PC-9 (cell line): ENCODE results near the gene DPP9. TPM values are rescaled to one million over a fixed set of nuclear protein-coding genes. Genes with fewer than 3 reads are reported as not detected.

Experiments
- BruUV-seq: library from RNA; stranded (reverse); fragments of 400-500 nt; replicated peaks from 2 replicates; lab custom pipeline; 2021; lab: Mats Ljungman, UMichigan
- CTCF ChIA-PET: fragments of 300-600 bp; sonication (Branson Sonifier 250); formaldehyde crosslinking; loops from one replicate; lab custom pipeline; 2022; ENCODE audit warnings: antibody characterized with exemption; lab: Charles Lee
- POLR2A ChIA-PET: fragments of 300-600 bp; sonication (Branson Sonifier 250); formaldehyde crosslinking; loops from one replicate; lab custom pipeline; 2022; ENCODE audit warnings: antibody characterized with exemption; ENCODE audit not compliant: unreplicated experiment; lab: Charles Lee
- DNase-seq, 2 experiments: peaks; one replicate each; pipeline versions ENCODE4 v3.0.0 to v3.0.0-alpha.2; 2015 to 2022; ENCODE audit warnings: mixed read lengths in 1 of 2
- H2AFZ ChIP-seq: fragments of 200-600 bp; sonication (generic); 2 replicates; pipeline ENCODE4 v1.8.1; 2017; ENCODE audit warnings: antibody characterized with exemption
- H3F3A ChIP-seq: fragments of 200-600 bp; sonication (generic); 2 replicates; pipeline ENCODE4 v1.8.1; 2017; ENCODE audit warnings: antibody characterized with exemption, mild to moderate bottlenecking, low read depth; ENCODE audit not compliant: insufficient read depth
- H3K27ac ChIP-seq: fragments of 200-600 bp; sonication (generic); 2 replicates; pipeline ENCODE4 v1.6.1; 2016; ENCODE audit warnings: mixed run types
- H3K27me3 ChIP-seq: fragments of 200-600 bp; sonication (generic); 2 replicates; pipeline ENCODE4 v1.6.1; 2016; ENCODE audit warnings: low read depth, mixed run types; ENCODE audit not compliant: insufficient read depth
- H3K36me3 ChIP-seq: fragments of 200-600 bp; sonication (generic); 2 replicates; pipeline ENCODE4 v1.6.1; 2016; ENCODE audit warnings: low read depth, mixed run types
- H3K4me1 ChIP-seq: fragments of 200-600 bp; sonication (generic); replicated peaks from 2 replicates; pipeline ENCODE4 v1.6.1; 2016; ENCODE audit warnings: mixed run types; ENCODE audit not compliant: insufficient read depth
- H3K4me2 ChIP-seq: fragments of 200-600 bp; sonication (generic); 2 replicates; pipeline ENCODE4 v1.6.1; 2017; ENCODE audit warnings: mixed run types
- H3K4me3 ChIP-seq: fragments of 200-600 bp; sonication (generic); 2 replicates; pipeline ENCODE4 v1.6.1; 2016; ENCODE audit warnings: mixed run types
- H3K79me2 ChIP-seq: fragments of 200-600 bp; sonication (generic); 2 replicates; pipeline ENCODE4 v1.6.1; 2017; ENCODE audit warnings: low read depth, mixed run types
- H3K9me2 ChIP-seq: fragments of 200-600 bp; sonication (generic); 2 replicates; pipeline ENCODE4 v1.8.1; 2017; ENCODE audit warnings: mild to moderate bottlenecking; ENCODE audit not compliant: insufficient read depth
- H3K9me3 ChIP-seq: fragments of 200-600 bp; sonication (generic); 2 replicates; pipeline ENCODE4 v1.8.1; 2016; ENCODE audit warnings: low read depth; ENCODE audit not compliant: insufficient read depth
- H4K20me1 ChIP-seq: fragments of 200-600 bp; sonication (generic); 2 replicates; pipeline ENCODE4 v1.8.1; 2017; ENCODE audit not compliant: insufficient read depth
- EZH2 ChIP-seq: fragments of 200-600 bp; sonication (generic); IDR thresholded peaks from 2 replicates; pipeline ENCODE4 v1.8.0; 2017; ENCODE audit warnings: antibody characterized with exemption, low read depth
- intact Hi-C: fragments of 100-400 bp; cut with micrococcal nuclease; formaldehyde crosslinking; loops from one replicate; pipeline ENCODE4 v1.10.0; 2022; ENCODE audit not compliant: unreplicated experiment
- total RNA-seq: library from RNA; stranded (reverse); gene quantifications from 2 replicates; pipeline ENCODE4 v1.2.3, GENCODE V29; 2021
- TF ChIP-seq, protein P1 (sequence below): fragments of 200-600 bp; sonication (generic); conservative IDR thresholded peaks from 2 replicates; pipeline ENCODE4 v1.6.1; 2017; ENCODE audit warnings: mixed run types, antibody characterized with exemption, mild to moderate bottlenecking, moderate library complexity

DPP9 gene
- total RNA-seq, 1 experiment from 2014 or later: 85.3 TPM

GRCh38 chr19:4760285-4760650 is 36.6 kb upstream of the DPP9 start:
- Histone ChIP-seq H3K36me3 (no peaks in the 10 kb centered on the region), H3K79me2 (no peaks in the 10 kb centered on the region), H3K9me2 (no peaks in the 10 kb centered on the region), H3K27ac (no peak overlapping the region), H3K4me2 (no peak overlapping the region), H4K20me1 (no peaks in the 10 kb centered on the region), H3F3A (no peaks in the 10 kb centered on the region), H3K4me1 (no peaks in the 10 kb centered on the region), H3K4me3 (no peak overlapping the region), H3K9me3 (no peaks in the 10 kb centered on the region), H2AFZ (no peak overlapping the region), H3K27me3 (peaks cover 72% of the 10 kb centered on the region)
- POLR2A ChIA-PET: no interaction called here
- no TSS peak for BruUV-seq
- intact Hi-C loops: no loop called here
- CTCF ChIA-PET: no interaction called here
- no peak for DNase-seq
- TF ChIP-seq, protein P1, sequence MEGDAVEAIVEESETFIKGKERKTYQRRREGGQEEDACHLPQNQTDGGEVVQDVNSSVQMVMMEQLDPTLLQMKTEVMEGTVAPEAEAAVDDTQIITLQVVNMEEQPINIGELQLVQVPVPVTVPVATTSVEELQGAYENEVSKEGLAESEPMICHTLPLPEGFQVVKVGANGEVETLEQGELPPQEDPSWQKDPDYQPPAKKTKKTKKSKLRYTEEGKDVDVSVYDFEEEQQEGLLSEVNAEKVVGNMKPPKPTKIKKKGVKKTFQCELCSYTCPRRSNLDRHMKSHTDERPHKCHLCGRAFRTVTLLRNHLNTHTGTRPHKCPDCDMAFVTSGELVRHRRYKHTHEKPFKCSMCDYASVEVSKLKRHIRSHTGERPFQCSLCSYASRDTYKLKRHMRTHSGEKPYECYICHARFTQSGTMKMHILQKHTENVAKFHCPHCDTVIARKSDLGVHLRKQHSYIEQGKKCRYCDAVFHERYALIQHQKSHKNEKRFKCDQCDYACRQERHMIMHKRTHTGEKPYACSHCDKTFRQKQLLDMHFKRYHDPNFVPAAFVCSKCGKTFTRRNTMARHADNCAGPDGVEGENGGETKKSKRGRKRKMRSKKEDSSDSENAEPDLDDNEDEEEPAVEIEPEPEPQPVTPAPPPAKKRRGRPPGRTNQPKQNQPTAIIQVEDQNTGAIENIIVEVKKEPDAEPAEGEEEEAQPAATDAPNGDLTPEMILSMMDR: no peak
- TF ChIP-seq EZH2: no peak

DNA sequence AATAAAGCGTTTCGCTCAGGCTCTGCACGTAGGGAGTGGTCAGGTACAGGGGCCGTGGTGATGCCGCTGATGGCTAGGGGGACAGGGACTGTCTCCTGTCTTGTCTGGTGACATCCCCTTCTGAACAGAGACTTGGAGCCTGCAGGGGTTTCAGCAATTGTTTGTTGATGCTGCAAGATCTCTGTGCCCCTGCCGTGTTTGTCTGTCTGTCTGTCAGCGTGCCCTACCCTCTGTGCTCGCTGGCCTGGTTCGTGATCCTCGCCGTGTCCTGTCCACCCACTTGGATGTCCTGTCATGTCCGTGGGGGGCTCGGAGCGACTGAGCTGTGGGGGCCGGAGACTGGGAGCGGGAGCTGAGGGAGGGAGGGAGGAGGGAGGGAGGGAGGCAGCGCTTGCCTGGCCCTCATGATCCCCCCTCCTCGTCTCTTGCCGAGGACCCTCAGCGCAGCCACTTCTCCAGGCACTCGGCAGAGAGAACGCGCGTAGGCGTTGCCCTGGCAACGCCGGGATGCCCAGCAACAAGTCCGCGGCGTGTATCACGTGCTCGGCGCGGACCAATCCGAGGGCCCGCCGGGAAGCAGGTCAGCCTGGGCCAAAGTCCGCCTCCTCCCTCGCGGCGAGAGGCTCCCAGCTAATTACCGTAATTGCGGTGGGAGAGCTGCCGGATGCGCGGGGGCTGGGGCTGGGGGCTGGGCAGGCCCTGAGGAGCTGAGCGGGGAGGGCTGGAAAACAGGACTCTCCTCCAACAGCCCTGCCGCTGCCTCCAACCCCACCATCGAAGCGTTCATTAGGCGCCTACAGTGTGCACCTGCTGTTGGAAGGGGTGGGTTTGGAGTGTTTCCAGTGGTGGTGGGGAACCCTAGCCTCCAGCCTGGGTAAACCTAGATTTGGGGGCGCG is 36.0 kb upstream of the DPP9 start:
- H3K79me2 ChIP-seq: no peaks in the 10 kb centered on the region
- no peak overlapping the region for H3K4me3 ChIP-seq
- no peak overlapping the region for H3K27ac ChIP-seq
- H3F3A ChIP-seq: no peaks in the 10 kb centered on the region
- no peak overlapping the region for H3K4me2 ChIP-seq
- H3K4me1 ChIP-seq: no peaks in the 10 kb centered on the region
- H2AFZ ChIP-seq: no peak overlapping the region
- H4K20me1 ChIP-seq: no peaks in the 10 kb centered on the region
- no peaks in the 10 kb centered on the region for H3K9me2 ChIP-seq
- BruUV-seq: no TSS peak
- intact Hi-C loops: no loop called here
- TF ChIP-seq EZH2: no peak
- TF ChIP-seq, protein P1: no peak
- peaks cover 68% of the 10 kb centered on the region for H3K27me3 ChIP-seq
- peak in 1 of 2 experiments; percentile 58 for DNase-seq
- CTCF ChIA-PET: no interaction called here
- H3K36me3 ChIP-seq: no peaks in the 10 kb centered on the region
- H3K9me3 ChIP-seq: no peaks in the 10 kb centered on the region
- POLR2A ChIA-PET: no interaction called here

DNA sequence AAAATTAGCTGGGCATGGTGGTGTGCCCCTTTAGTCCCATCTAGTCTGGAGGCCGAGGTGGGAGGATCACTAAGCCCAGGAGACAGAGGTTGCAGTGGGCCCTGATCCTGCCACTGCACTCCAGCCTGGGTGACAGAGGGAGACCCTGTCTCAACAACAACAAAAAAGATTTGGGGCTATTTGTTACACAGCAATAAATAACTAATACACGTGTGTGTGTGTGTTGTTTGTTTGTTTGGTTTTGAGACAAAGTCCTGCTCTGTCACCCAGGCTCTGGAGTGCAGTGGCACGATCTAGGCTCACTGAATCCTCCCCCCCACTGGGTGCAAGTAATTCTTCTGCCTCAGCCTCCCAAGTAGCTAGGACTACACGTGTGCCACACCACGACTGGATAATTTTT is 35.0 kb upstream of the DPP9 start:
- DNase-seq: no peak
- no peaks in the 10 kb centered on the region for H3F3A ChIP-seq
- H2AFZ ChIP-seq: no peak overlapping the region
- H3K36me3 ChIP-seq: no peaks in the 10 kb centered on the region
- POLR2A ChIA-PET: no interaction called here
- TF ChIP-seq, protein P1: no peak
- no peak for TF ChIP-seq EZH2
- H3K79me2 ChIP-seq: no peaks in the 10 kb centered on the region
- H3K4me1 ChIP-seq: no peaks in the 10 kb centered on the region
- no peak overlapping the region for H3K4me2 ChIP-seq
- intact Hi-C loops: no loop called here
- CTCF ChIA-PET: no interaction called here
- BruUV-seq: no TSS peak
- H3K9me2 ChIP-seq: no peaks in the 10 kb centered on the region
- H3K27ac ChIP-seq: no peak overlapping the region
- no peaks in the 10 kb centered on the region for H4K20me1 ChIP-seq
- no peak overlapping the region for H3K4me3 ChIP-seq
- no peaks in the 10 kb centered on the region for H3K9me3 ChIP-seq
- H3K27me3 ChIP-seq: peaks cover 61% of the 10 kb centered on the region
